ENCODE data around the gene CD82.
"Not testable (repeated sequence)": the region's sequence is repeated elsewhere in the genome, so short reads cannot be mapped to it uniquely, and the experiment has no call there.

The CD82 gene

GRCh38 chr11:44629732-44630345, 64.4 kb downstream of the CD82 start:
- no peak for DNase-seq (ENCODE audit: low read depth, low spot score)

GRCh38 chr11:44630511-44631210, 65.2 kb downstream of the CD82 start:
- no peak for DNase-seq (ENCODE audit: low read depth, low spot score)

- no peak for DNase-seq (ENCODE audit: low read depth, low spot score)
These were observed 66.4 kb downstream of the CD82 start for GRCh38 chr11:44631831-44632230.

GRCh38 chr11:44632466-44633123, 67.1 kb downstream of the CD82 start:
- DNase-seq (ENCODE audit: low read depth, low spot score): no peak

GRCh38 chr11:44633641-44634040, 68.2 kb downstream of the CD82 start:
- DNase-seq (ENCODE audit: low read depth, low spot score): no peak

- no peak for DNase-seq (ENCODE audit: low read depth, low spot score)
These were observed 69.2 kb downstream of the CD82 start for GRCh38 chr11:44634401-44635281.

GRCh38 chr11:44637487-44637886, 72.0 kb downstream of the CD82 start:
- no peak for DNase-seq (ENCODE audit: low read depth, low spot score)

GRCh38 chr11:44638032-44638431, 72.6 kb downstream of the CD82 start:
- no peak for DNase-seq (ENCODE audit: low read depth, low spot score)

- no peak for DNase-seq (ENCODE audit: low read depth, low spot score)
These were observed 77.8 kb downstream of the CD82 start for GRCh38 chr11:44643217-44643616.

GRCh38 chr11:44645827-44646226, 80.4 kb downstream of the CD82 start:
- no peak for DNase-seq (ENCODE audit: low read depth, low spot score)

GRCh38 chr11:44647255-44647955, 81.9 kb downstream of the CD82 start:
- not testable (repeated sequence) for DNase-seq (ENCODE audit: low read depth, low spot score)

GRCh38 chr11:44648109-44648508, 82.6 kb downstream of the CD82 start:
- no peak for DNase-seq (ENCODE audit: low read depth, low spot score)

- DNase-seq (ENCODE audit: low read depth, low spot score): no peak
These were observed 86.2 kb downstream of the CD82 start for GRCh38 chr11:44651535-44652155.

- no peak for DNase-seq (ENCODE audit: low read depth, low spot score)
These were observed 87.6 kb downstream of the CD82 start for GRCh38 chr11:44652901-44653644.

GRCh38 chr11:44654057-44654456, 88.6 kb downstream of the CD82 start:
- no peak for DNase-seq (ENCODE audit: low read depth, low spot score)

- no peak for DNase-seq (ENCODE audit: low read depth, low spot score)
These were observed 89.1 kb downstream of the CD82 start for GRCh38 chr11:44654596-44654995.

- DNase-seq (ENCODE audit: low read depth, low spot score): no peak
These were observed 92.5 kb downstream of the CD82 start for GRCh38 chr11:44657836-44658505.

- no peak for DNase-seq (ENCODE audit: low read depth, low spot score)
These were observed 93.0 kb downstream of the CD82 start for GRCh38 chr11:44658506-44658850.

GRCh38 chr11:44659641-44660040, 94.2 kb downstream of the CD82 start:
- no peak for DNase-seq (ENCODE audit: low read depth, low spot score)

GRCh38 chr11:44660535-44660934, 95.1 kb downstream of the CD82 start:
- not testable (repeated sequence) for DNase-seq (ENCODE audit: low read depth, low spot score)
